ENCODE data around the gene AR. TPM values are rescaled to one million over a fixed set of nuclear protein-coding genes. Genes with fewer than 3 reads are reported as not detected.
"Not testable (repeated sequence)": the region's sequence is repeated elsewhere in the genome, so short reads cannot be mapped to it uniquely, and the experiment has no call there.

AR gene
- total RNA-seq, 1 donor from 2014 or later: 0.25 TPM

DNA sequence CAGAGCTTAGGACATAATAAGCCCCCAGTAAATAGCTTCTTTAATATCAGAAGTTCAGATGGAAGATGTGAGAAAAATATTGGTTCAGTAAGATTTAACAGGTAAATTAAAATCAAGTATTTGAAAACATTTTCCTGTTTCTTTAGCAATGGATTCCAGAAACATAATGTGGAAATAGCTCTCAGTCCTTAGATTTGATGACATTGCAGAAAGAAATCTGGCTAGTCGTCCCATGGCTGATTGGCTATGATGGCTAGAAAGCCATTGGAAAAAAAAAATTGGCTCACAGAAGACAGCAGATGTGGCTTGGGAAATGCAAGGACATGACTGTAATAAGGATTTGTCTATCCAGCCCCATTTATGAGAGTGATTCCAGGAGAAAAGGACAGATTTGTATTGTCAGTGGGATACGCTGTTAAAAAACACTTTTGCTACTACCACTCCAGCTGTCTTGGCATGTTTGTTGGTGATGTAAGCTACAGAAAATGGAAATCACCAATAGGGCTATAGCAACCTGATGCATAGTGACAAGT is 78.3 kb downstream of the AR start:
- no peak for DNase-seq (ENCODE audit: low read depth)
- Histone ChIP-seq H3K27me3 (ENCODE audit: control insufficient read depth, insufficient read depth, low read length) (no peaks in the 10 kb centered on the region), H3K4me3 (ENCODE audit: low read depth, low read length) (no peak overlapping the region), H3K36me3 (ENCODE audit: control insufficient read depth, insufficient read depth, low read length) (no peaks in the 10 kb centered on the region)
- TF ChIP-seq, protein P1, sequence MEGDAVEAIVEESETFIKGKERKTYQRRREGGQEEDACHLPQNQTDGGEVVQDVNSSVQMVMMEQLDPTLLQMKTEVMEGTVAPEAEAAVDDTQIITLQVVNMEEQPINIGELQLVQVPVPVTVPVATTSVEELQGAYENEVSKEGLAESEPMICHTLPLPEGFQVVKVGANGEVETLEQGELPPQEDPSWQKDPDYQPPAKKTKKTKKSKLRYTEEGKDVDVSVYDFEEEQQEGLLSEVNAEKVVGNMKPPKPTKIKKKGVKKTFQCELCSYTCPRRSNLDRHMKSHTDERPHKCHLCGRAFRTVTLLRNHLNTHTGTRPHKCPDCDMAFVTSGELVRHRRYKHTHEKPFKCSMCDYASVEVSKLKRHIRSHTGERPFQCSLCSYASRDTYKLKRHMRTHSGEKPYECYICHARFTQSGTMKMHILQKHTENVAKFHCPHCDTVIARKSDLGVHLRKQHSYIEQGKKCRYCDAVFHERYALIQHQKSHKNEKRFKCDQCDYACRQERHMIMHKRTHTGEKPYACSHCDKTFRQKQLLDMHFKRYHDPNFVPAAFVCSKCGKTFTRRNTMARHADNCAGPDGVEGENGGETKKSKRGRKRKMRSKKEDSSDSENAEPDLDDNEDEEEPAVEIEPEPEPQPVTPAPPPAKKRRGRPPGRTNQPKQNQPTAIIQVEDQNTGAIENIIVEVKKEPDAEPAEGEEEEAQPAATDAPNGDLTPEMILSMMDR (IDR thresholded peaks at IDR 0.05; ENCODE audit: insufficient read depth, low read length, poor library complexity, severe bottlenecking): no peak

DNA sequence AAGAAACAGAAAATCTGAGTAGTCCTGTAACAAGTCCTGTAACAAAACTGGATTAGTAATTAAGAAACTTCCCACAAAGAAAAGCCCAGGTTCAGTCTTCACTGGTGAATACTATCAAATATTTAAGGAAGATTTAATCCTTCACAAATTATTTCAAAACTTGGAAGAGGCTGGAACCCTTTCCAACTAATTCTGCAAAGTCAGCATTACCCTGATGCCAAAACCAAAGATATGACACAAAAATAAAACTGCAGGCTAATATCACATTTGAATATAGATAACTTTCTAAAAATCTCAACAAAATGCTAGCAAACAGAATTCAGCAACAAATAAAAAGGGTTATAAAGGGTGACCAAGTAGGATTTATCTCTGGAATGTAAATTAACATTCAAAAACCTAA is 80.5 kb downstream of the AR start:
- H3K27me3 ChIP-seq (ENCODE audit: control insufficient read depth, insufficient read depth, low read length): no peaks in the 10 kb centered on the region

DNA sequence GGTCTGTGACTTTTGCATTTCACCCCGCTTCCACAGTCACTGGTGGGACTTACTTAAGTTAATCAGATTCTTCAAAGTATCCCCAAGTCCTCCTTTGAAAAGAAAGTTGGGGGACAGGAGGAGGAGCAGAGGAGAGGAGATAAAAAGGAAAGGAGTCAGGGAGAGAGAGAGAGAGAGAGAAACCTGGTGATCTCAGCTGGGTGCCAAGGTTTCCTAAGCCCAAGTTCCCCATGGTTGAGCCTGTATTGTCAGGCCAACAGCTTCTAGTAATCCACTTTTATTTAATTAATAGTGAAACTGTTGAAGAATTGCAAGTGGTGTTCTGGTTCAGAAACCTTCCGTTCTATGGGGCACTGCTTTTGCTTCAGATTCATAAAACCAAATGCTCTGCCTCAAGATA is 91.6 kb downstream of the AR start:
- no peak overlapping the region for H3K4me3 ChIP-seq (ENCODE audit: low read depth, low read length)
- H3K27me3 ChIP-seq (ENCODE audit: control insufficient read depth, insufficient read depth, low read length): no peaks in the 10 kb centered on the region
- TF ChIP-seq, protein P1 (IDR thresholded peaks at IDR 0.05; ENCODE audit: insufficient read depth, low read length, poor library complexity, severe bottlenecking): no peak
- no peak for DNase-seq (ENCODE audit: low read depth)
- no peaks in the 10 kb centered on the region for H3K36me3 ChIP-seq (ENCODE audit: control insufficient read depth, insufficient read depth, low read length)

More for the DNA sequence above, 80.5 kb downstream of the AR start:
- no peak for DNase-seq (ENCODE audit: low read depth)
- Histone ChIP-seq H3K36me3 (ENCODE audit: control insufficient read depth, insufficient read depth, low read length) (no peaks in the 10 kb centered on the region), H3K4me3 (ENCODE audit: low read depth, low read length) (no peak overlapping the region)
- TF ChIP-seq, protein P1 (IDR thresholded peaks at IDR 0.05; ENCODE audit: insufficient read depth, low read length, poor library complexity, severe bottlenecking): no peak

DNA sequence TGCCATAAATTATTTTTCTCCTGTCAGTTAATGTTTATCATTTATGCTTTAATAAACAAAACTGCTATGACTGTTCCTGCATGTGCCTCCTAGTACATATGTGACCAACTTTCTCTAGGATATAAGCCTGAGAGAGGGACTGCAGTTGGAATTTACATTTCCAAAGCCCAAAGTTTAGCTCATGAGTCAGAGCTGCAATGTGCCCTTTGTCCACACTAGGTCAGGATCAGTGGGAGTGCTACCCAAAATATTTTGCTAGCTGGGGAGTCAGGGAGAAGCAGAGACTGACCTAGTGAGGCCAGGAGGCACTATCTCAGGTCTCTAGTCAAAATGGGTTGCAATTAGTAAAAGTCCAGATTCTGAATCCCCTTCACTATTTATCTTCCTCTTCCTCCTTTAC is 92.7 kb downstream of the AR start:
- no peak overlapping the region for H3K4me3 ChIP-seq (ENCODE audit: low read depth, low read length)
- TF ChIP-seq, protein P1 (IDR thresholded peaks at IDR 0.05; ENCODE audit: insufficient read depth, low read length, poor library complexity, severe bottlenecking): no peak
- H3K36me3 ChIP-seq (ENCODE audit: control insufficient read depth, insufficient read depth, low read length): no peaks in the 10 kb centered on the region
- no peak for DNase-seq (ENCODE audit: low read depth)
- no peaks in the 10 kb centered on the region for H3K27me3 ChIP-seq (ENCODE audit: control insufficient read depth, insufficient read depth, low read length)

DNA sequence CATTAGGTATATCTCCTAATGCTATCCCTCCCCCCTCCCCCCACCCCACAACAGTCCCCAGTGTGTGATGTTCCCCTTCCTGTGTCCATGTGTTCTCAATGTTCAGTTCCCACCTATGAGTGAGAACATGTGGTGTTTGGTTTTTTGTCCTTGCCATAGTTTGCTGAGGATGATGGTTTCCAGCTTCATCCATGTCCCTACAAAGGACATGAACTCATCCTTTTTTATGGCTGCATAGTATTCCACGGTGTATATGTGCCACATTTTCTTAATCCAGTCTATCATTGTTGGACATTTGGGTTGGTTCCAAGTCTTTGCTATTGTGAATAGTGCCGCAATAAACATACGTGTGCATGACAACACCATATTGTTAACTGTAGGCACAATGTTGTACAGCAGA is 93.5 kb downstream of the AR start:
- not testable (repeated sequence) for H3K36me3 ChIP-seq (ENCODE audit: control insufficient read depth, insufficient read depth, low read length); DNase-seq (ENCODE audit: low read depth); H3K27me3 ChIP-seq (ENCODE audit: control insufficient read depth, insufficient read depth, low read length); H3K4me3 ChIP-seq (ENCODE audit: low read depth, low read length)

DNA sequence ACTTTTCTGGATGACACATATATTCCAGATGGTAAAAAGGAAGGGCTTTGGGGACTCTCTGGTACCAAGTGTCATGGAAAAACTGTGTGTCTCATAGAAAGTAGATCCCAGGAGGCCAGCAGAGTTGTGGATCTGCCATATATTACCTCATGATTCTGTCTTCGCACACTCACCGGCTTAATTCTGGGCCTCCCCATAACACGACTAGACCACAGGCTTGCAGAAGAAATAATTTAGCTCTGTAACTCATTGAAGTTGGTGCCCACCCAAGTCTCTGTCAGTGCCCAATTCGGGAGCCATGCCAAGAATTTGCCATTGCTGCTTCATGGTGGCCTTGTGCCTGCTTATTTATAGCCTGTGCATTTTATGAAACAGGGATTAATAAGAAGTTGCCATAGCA is 104.5 kb downstream of the AR start:
- no peaks in the 10 kb centered on the region for H3K27me3 ChIP-seq (ENCODE audit: control insufficient read depth, insufficient read depth, low read length)
- no peaks in the 10 kb centered on the region for H3K36me3 ChIP-seq (ENCODE audit: control insufficient read depth, insufficient read depth, low read length)
- DNase-seq (ENCODE audit: low read depth): no peak
- TF ChIP-seq, protein P1 (IDR thresholded peaks at IDR 0.05; ENCODE audit: insufficient read depth, low read length, poor library complexity, severe bottlenecking): no peak
- H3K4me3 ChIP-seq (ENCODE audit: low read depth, low read length): no peak overlapping the region
